ENCODE measurements around the gene ANO10.

ANO10 gene

DNA sequence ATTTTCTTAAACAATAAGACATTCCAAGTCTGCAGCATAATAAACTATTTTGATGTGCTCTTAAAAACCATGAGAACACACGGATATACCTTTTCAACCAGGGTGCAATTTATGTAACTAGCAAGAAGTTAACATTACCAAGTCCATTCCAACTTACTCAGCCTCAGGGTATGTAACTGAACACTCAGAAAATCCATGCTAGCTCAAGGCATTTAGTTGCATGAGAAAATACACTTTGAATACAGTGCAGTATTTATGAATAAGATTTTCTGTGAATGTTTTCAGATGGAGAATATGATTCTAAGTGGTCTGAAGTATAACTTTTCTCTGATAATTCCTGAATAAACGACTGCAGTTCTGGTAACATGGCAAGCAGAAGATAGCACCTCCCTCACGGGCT, 211.2 kb downstream of the ANO10 start:
- no peak overlapping the region for H3K4me3 ChIP-seq (replicated peaks; ENCODE audit: low read depth, low read length)
- no peak for TF ChIP-seq CTCF (IDR thresholded peaks at IDR 0.05; ENCODE audit: low read depth, low read length, missing control alignments)
- DNase-seq (ENCODE audit: extremely low read depth, low read depth): no peak

- TF ChIP-seq CTCF (IDR thresholded peaks at IDR 0.05; ENCODE audit: low read depth, low read length, missing control alignments): no peak
- DNase-seq (ENCODE audit: extremely low read depth, low read depth): no peak
- H3K4me3 ChIP-seq (replicated peaks; ENCODE audit: low read depth, low read length): no peak overlapping the region
Observed at GRCh38 chr3:43409506-43409905, 212.3 kb downstream of the ANO10 start.

DNA sequence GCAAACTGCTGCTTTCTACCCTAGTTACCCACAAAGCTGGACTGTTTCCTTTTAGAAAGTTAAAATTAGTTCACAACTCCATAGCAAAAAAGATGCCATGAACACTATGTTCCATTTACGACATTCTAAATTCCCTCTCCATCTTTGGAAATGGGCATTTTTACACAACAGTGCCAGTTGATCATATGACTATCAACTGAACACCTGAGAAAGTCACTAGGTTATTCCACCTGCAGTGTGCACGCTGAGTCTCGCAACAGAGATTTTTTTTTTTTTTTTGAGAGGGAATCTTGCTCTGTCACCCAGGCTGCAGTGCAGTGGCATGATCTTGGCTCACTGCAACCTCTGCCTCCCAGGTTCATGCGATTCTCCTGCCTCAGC, 215.2 kb downstream of the ANO10 start:
- H3K4me3 ChIP-seq (replicated peaks; ENCODE audit: low read depth, low read length): no peak overlapping the region
- no peak for TF ChIP-seq CTCF (IDR thresholded peaks at IDR 0.05; ENCODE audit: low read depth, low read length, missing control alignments)
- no peak for DNase-seq (ENCODE audit: extremely low read depth, low read depth)

DNA sequence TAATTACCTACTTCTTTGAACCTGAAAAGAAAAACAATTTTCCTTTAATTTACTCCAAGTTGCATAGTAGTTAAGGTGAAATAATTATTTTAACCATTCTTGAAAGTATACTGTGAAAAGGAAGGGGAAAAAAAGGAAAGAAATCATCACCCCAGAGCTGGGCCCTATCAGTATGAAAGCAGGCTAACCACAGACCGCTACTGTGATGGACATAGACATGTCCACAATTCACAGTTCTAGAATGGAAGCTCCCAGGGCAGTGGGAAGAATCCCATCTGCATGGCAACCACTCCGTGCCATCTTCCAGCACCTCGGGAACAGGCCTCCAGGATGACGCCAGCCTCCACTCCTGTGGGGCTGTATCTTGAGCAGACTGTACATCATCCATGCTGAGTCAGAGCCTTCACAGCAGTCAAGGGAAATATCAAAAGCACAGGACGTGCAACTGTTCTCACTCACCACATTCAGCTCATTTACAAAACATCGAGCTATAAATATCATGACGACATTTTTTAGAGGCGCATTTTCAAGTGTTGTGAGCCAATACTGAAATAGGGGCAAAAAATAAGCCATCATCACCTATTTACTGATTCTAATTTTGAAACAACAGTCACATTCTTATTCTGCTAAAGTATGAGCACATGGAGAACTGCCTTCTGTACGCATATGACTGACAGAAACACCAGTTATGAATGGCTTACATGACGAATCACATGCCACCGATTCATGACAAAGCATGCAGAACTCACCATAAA, 215.7 kb downstream of the ANO10 start:
- no peak overlapping the region for H3K4me3 ChIP-seq (replicated peaks; ENCODE audit: low read depth, low read length)
- TF ChIP-seq CTCF (IDR thresholded peaks at IDR 0.05; ENCODE audit: low read depth, low read length, missing control alignments): no peak
- no peak for DNase-seq (ENCODE audit: extremely low read depth, low read depth)

- no peak for TF ChIP-seq CTCF (IDR thresholded peaks at IDR 0.05; ENCODE audit: low read depth, low read length, missing control alignments)
- DNase-seq (ENCODE audit: extremely low read depth, low read depth): no peak
- H3K4me3 ChIP-seq (replicated peaks; ENCODE audit: low read depth, low read length): no peak overlapping the region
Observed at GRCh38 chr3:43400781-43401730, 220.8 kb downstream of the ANO10 start.

DNA sequence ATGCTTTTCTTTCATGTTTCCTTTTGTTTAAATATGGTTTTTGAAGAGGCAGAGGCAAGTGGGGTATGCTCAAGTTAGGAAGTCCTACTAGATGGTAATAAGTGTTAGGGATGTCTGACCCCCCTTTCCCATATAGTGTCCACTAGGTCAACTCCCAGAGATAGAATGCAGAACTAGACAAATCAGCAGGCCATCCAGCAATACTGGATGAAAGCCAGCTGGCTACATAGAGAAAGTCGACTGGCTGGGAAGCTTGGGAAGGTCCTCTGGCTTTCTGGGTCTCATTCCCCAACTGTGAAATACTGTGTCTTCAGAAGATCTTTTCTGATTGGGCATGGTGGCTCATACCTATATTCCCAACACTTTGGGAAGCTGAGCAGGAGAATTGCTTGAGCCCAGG, 221.6 kb downstream of the ANO10 start:
- TF ChIP-seq CTCF (IDR thresholded peaks at IDR 0.05; ENCODE audit: low read depth, low read length, missing control alignments): no peak
- no peak for DNase-seq (ENCODE audit: extremely low read depth, low read depth)
- H3K4me3 ChIP-seq (replicated peaks; ENCODE audit: low read depth, low read length): no peak overlapping the region

All from HFF-Myc (cell line).